ENCODE data around the gene SLAMF8. TPM values are rescaled to one million over a fixed set of nuclear protein-coding genes. Genes with fewer than 3 reads are reported as not detected.

The SLAMF8 gene
- total RNA-seq, 1 experiment from 2014 or later, result not detected

DNA sequence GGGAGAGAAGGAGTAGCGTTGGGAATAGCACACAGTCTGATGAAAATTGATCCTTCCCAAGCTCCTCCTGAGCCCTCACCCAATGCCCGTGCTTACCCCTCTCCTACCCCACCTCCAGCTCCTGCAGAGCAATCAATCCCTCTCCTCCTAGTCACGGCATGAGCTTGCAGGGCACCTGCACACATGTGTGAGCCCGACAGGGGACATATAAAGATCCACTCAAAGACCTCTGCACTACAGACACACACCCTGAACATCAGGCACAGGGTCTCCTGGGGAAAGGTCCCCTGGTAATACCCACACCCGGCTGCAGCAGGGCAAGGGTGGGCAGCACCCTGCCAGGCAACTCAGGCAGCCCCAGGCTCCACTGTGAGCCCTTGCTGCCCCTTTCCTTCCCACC lies 35.4 kb downstream of the SLAMF8 start:
- TF ChIP-seq, protein P1, sequence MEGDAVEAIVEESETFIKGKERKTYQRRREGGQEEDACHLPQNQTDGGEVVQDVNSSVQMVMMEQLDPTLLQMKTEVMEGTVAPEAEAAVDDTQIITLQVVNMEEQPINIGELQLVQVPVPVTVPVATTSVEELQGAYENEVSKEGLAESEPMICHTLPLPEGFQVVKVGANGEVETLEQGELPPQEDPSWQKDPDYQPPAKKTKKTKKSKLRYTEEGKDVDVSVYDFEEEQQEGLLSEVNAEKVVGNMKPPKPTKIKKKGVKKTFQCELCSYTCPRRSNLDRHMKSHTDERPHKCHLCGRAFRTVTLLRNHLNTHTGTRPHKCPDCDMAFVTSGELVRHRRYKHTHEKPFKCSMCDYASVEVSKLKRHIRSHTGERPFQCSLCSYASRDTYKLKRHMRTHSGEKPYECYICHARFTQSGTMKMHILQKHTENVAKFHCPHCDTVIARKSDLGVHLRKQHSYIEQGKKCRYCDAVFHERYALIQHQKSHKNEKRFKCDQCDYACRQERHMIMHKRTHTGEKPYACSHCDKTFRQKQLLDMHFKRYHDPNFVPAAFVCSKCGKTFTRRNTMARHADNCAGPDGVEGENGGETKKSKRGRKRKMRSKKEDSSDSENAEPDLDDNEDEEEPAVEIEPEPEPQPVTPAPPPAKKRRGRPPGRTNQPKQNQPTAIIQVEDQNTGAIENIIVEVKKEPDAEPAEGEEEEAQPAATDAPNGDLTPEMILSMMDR (conservative IDR thresholded peaks at IDR 0.05), result no peak
- Histone ChIP-seq H2BK20ac (ENCODE audit: low read depth, low read length, poor library complexity, severe bottlenecking) (no peak overlapping the region), H4K8ac (replicated peaks; ENCODE audit: insufficient read length, low read depth, low read length) (no peak overlapping the region), H3K4me2 (ENCODE audit: insufficient read depth, insufficient read length, low read length) (no peak overlapping the region), H3K79me1 (ENCODE audit: insufficient read depth, low read depth, low read length, poor library complexity, severe bottlenecking) (no peaks in the 10 kb centered on the region), H2BK12ac (ENCODE audit: insufficient read length, low read depth, low read length) (no peak overlapping the region), H3K9me3 (ENCODE audit: control insufficient read depth, low read depth, low read length) (no peaks in the 10 kb centered on the region), H2BK15ac (ENCODE audit: low read depth, low read length) (no peak overlapping the region), H4K5ac (ENCODE audit: insufficient read length, low read depth, low read length) (no peak overlapping the region), H2BK120ac (ENCODE audit: low read depth, low read length, poor library complexity, severe bottlenecking) (no peak overlapping the region), H2AFZ (ENCODE audit: low read length) (no peak overlapping the region), H4K91ac (ENCODE audit: insufficient read length, low read depth, low read length) (no peak overlapping the region), H3K27me3 (ENCODE audit: insufficient read depth, low read length) (no peaks in the 10 kb centered on the region), H3K9ac (ENCODE audit: extremely low read depth, insufficient read length, low read length) (no peak overlapping the region), H3K18ac (ENCODE audit: insufficient read length, low read depth, low read length) (no peak overlapping the region), H3K14ac (ENCODE audit: insufficient read depth, low read length) (no peak overlapping the region), H3K4me1 (ENCODE audit: insufficient read depth, low read length) (no peaks in the 10 kb centered on the region), H3K23ac (ENCODE audit: insufficient read length, low read depth, low read length) (no peak overlapping the region), H2AK5ac (ENCODE audit: insufficient read length, low read length) (no peak overlapping the region), H3K79me2 (ENCODE audit: insufficient read depth, low read length) (no peaks in the 10 kb centered on the region), H3T11ph (ENCODE audit: low read length) (no peak overlapping the region), H2BK5ac (ENCODE audit: insufficient read length, low read length) (no peak overlapping the region), H3K56ac (ENCODE audit: insufficient read length, low read depth, low read length) (no peak overlapping the region), H4K20me1 (ENCODE audit: control insufficient read depth, insufficient read depth, insufficient read length) (peaks cover 2% of the 10 kb centered on the region), H3K4ac (ENCODE audit: low read depth, low read length) (no peak overlapping the region), H3K27ac (ENCODE audit: insufficient read length, low read depth, low read length) (no peak overlapping the region), H3K23me2 (ENCODE audit: insufficient read length, low read depth, low read length, poor library complexity, severe bottlenecking) (no peaks in the 10 kb centered on the region)
- Mint-ChIP-seq H3K27me3 (ENCODE audit: low read depth) (peaks cover 30% of the 10 kb centered on the region), H3K9me3 (no peaks in the 10 kb centered on the region), H3K27ac (no peak overlapping the region; a peak in 1 of 7 replicates), H3K36me3 (ENCODE audit: insufficient read depth in 1 of 3, low read depth in 3 of 3) (no peaks in the 10 kb centered on the region), H3K4me3 (no peak overlapping the region), H3K4me1 (peaks cover 15 to 21% of the 10 kb centered on the region in 2 experiments)
- WGBS (ENCODE audit: extremely low coverage, insufficient read length, low lambda C conversion rate), result no CpG with 5 or more reads among the region's 5 CpGs
- DNase-seq, result no peak
